NCI-H2029 (cell line): ENCODE results near the gene RNF8.
A peak's percentile ranks its signal among the peaks of the same experiment; 100 is the strongest.
"Not testable (repeated sequence)": the region's sequence is repeated elsewhere in the genome, so short reads cannot be mapped to it uniquely, and the experiment has no call there.

Experiments used
- DNase-seq: peaks from one replicate; lab custom pipeline; 2025; lab: John Stamatoyannopoulos, UW

Gene RNF8

GRCh38 chr6:37321516-37322415 lies 32.0 kb upstream of the RNF8 start:
- DNase-seq: no peak

- DNase-seq: no peak
Observed at GRCh38 chr6:37323580-37323979, 30.2 kb upstream of the RNF8 start.

- DNase-seq: no peak
Observed at GRCh38 chr6:37324131-37325033, 29.4 kb upstream of the RNF8 start.

- not testable (repeated sequence) for DNase-seq
Observed at GRCh38 chr6:37330345-37330744, 23.4 kb upstream of the RNF8 start.

GRCh38 chr6:37331047-37331446 lies 22.7 kb upstream of the RNF8 start:
- DNase-seq: no peak

- DNase-seq: no peak
Observed at GRCh38 chr6:37332894-37333293, 20.9 kb upstream of the RNF8 start.

GRCh38 chr6:37334047-37334446 lies 19.7 kb upstream of the RNF8 start:
- no peak for DNase-seq

GRCh38 chr6:37338317-37338716 lies 15.5 kb upstream of the RNF8 start:
- DNase-seq: not testable (repeated sequence)

- DNase-seq: no peak
Observed at GRCh38 chr6:37338745-37339255, 15.0 kb upstream of the RNF8 start.

GRCh38 chr6:37339741-37340638 lies 13.8 kb upstream of the RNF8 start:
- DNase-seq: peak; percentile 62

- DNase-seq: no peak
Observed at GRCh38 chr6:37340639-37340943, 13.2 kb upstream of the RNF8 start.

GRCh38 chr6:37343248-37343647 lies 10.5 kb upstream of the RNF8 start:
- DNase-seq: no peak

- no peak for DNase-seq
Observed at GRCh38 chr6:37344308-37344707, 9.5 kb upstream of the RNF8 start.

GRCh38 chr6:37345804-37346203 lies 8.0 kb upstream of the RNF8 start:
- DNase-seq: not testable (repeated sequence)

GRCh38 chr6:37347177-37347576 lies 6.6 kb upstream of the RNF8 start:
- no peak for DNase-seq

GRCh38 chr6:37347670-37348111 lies 6.1 kb upstream of the RNF8 start:
- DNase-seq: peak; percentile 86

- no peak for DNase-seq
Observed at GRCh38 chr6:37351027-37351426, 2.8 kb upstream of the RNF8 start.

GRCh38 chr6:37352384-37352783 lies 1.4 kb upstream of the RNF8 start:
- no peak for DNase-seq

- DNase-seq: no peak
Observed at GRCh38 chr6:37354526-37355384, 972 bp downstream of the RNF8 start.

- no peak for DNase-seq
Observed at GRCh38 chr6:37357288-37357687, 3.5 kb downstream of the RNF8 start.

GRCh38 chr6:37357860-37358259 lies 4.1 kb downstream of the RNF8 start:
- no peak for DNase-seq
